Mesenchymal stem cell (in vitro differentiated cells and primary cell): Measurements from ENCODE around the gene RPAIN.

Experiments
- DNase-seq: peaks from one replicate; pipeline ENCODE4 v3.0.0-alpha.2; 2013
- H2AFZ ChIP-seq: one replicate; pipeline ENCODE4 v1.6.1; 2013; ENCODE audit warnings: low read depth, mild to moderate bottlenecking, control low read depth, inconsistent platforms, low read length, moderate library complexity
- H2AK5ac ChIP-seq: 2 replicates; pipeline ENCODE4 v1.6.1; 2013; ENCODE audit warnings: low read length, moderate library complexity, mild to moderate bottlenecking, inconsistent platforms; ENCODE audit not compliant: severe bottlenecking
- H2BK120ac ChIP-seq: one replicate; pipeline ENCODE4 v1.6.1; 2013; ENCODE audit warnings: low read depth, mild to moderate bottlenecking, inconsistent platforms, low read length, moderate library complexity
- H2BK12ac ChIP-seq, 2 experiments: one replicate each; pipeline ENCODE4 v1.6.1; 2013; ENCODE audit warnings: inconsistent platforms in 2 of 2, low read length in 2 of 2, mild to moderate bottlenecking in 2 of 2, moderate library complexity in 2 of 2, control low read depth in 1 of 2
- H2BK15ac ChIP-seq: one replicate; pipeline ENCODE4 v1.6.1; 2013; ENCODE audit warnings: mild to moderate bottlenecking, low read depth, inconsistent platforms; ENCODE audit not compliant: poor library complexity, severe bottlenecking
- H2BK5ac ChIP-seq: 2 replicates; pipeline ENCODE4 v1.6.1; 2013; ENCODE audit warnings: low read depth, mild to moderate bottlenecking, low read length, control low read depth, inconsistent platforms; ENCODE audit not compliant: poor library complexity, severe bottlenecking
- H3K14ac ChIP-seq, 2 experiments: one replicate each; pipeline ENCODE4 v1.6.1; 2013; ENCODE audit warnings: inconsistent platforms in 2 of 2, low read length in 2 of 2, control low read depth in 1 of 2, mild to moderate bottlenecking in 1 of 2, moderate library complexity in 1 of 2
- H3K18ac ChIP-seq, 2 experiments: one replicate each; pipeline ENCODE4 v1.6.1; 2013; ENCODE audit warnings: inconsistent platforms in 2 of 2, low read length in 2 of 2, control low read depth in 1 of 2, low read depth in 1 of 2, mild to moderate bottlenecking in 1 of 2
- H3K23ac ChIP-seq, 2 experiments: one replicate each; pipeline ENCODE4 v1.6.1; 2013; ENCODE audit warnings: inconsistent platforms in 2 of 2, low read length in 2 of 2, mild to moderate bottlenecking in 2 of 2, moderate library complexity in 2 of 2, control low read depth in 1 of 2
- H3K27ac ChIP-seq: 2 replicates; pipeline ENCODE4 v1.5.1; 2013; ENCODE audit warnings: mild to moderate bottlenecking, moderate library complexity, low read length, control low read depth, inconsistent platforms; ENCODE audit not compliant: poor library complexity, severe bottlenecking
- H3K27me3 ChIP-seq, 2 experiments: 2 replicates each; pipeline versions ENCODE4 v1.6.1 to v1.7.0; 2013; ENCODE audit warnings: low read length in 2 of 2, mild to moderate bottlenecking in 2 of 2, moderate library complexity in 2 of 2, control low read depth in 1 of 2, inconsistent platforms in 1 of 2; ENCODE audit not compliant: control insufficient read depth in 1 of 2, insufficient read depth in 1 of 2
- H3K36me3 ChIP-seq, 2 experiments: 2 replicates each; pipeline versions ENCODE4 v1.6.1 to v1.7.0; 2013; ENCODE audit warnings: low read length in 2 of 2, control low read depth in 1 of 2, inconsistent platforms in 1 of 2, low read depth in 1 of 2, mild to moderate bottlenecking in 1 of 2; ENCODE audit not compliant: insufficient read depth in 2 of 2, control insufficient read depth in 1 of 2
- H3K4ac ChIP-seq, 2 experiments: one replicate each; pipeline ENCODE4 v1.6.1; 2013; ENCODE audit warnings: inconsistent platforms in 2 of 2, low read length in 2 of 2, mild to moderate bottlenecking in 2 of 2, moderate library complexity in 2 of 2, control low read depth in 1 of 2, low read depth in 1 of 2
- H3K4me1 ChIP-seq: 2 replicates; pipeline ENCODE4 v1.6.1; 2013; ENCODE audit warnings: low read depth, low read length, control low read depth; ENCODE audit not compliant: control insufficient read depth, insufficient read depth
- H3K4me2 ChIP-seq: 2 replicates; pipeline ENCODE4 v1.6.1; 2013; ENCODE audit warnings: low read length, mild to moderate bottlenecking, inconsistent platforms; ENCODE audit not compliant: poor library complexity, severe bottlenecking
- H3K4me3 ChIP-seq, 2 experiments: 2 replicates each; pipeline versions ENCODE4 v1.5.1 to v1.7.0; 2013; ENCODE audit warnings: low read length in 2 of 2, mild to moderate bottlenecking in 2 of 2, control low read depth in 1 of 2, low read depth in 1 of 2; ENCODE audit not compliant: insufficient read depth in 1 of 2
- H3K79me1 ChIP-seq: replicated peaks from 2 replicates; pipeline ENCODE4 v1.6.1; 2013; ENCODE audit warnings: mild to moderate bottlenecking, control low read depth, low read length, inconsistent platforms; ENCODE audit not compliant: poor library complexity, severe bottlenecking
- H3K9ac ChIP-seq: 2 replicates; pipeline ENCODE4 v1.7.0; 2013; ENCODE audit warnings: mild to moderate bottlenecking, low read length, moderate library complexity
- H3K9me3 ChIP-seq: 2 replicates; pipeline ENCODE4 v1.7.0; 2013; ENCODE audit warnings: mild to moderate bottlenecking, low read length; ENCODE audit not compliant: control insufficient read depth
- H4K8ac ChIP-seq: one replicate; pipeline ENCODE4 v1.6.1; 2013; ENCODE audit warnings: inconsistent platforms, mild to moderate bottlenecking, low read length, moderate library complexity
- H4K91ac ChIP-seq: one replicate; pipeline ENCODE4 v1.6.1; 2013; ENCODE audit warnings: mild to moderate bottlenecking, low read length, inconsistent platforms
- WGBS: methylation state at CpG from one replicate; pipeline ENCODE4 v1.1.7; 2013; ENCODE audit warnings: mixed read lengths; 5-methylcytosine and 5-hydroxymethylcytosine counted together

The RPAIN gene

DNA sequence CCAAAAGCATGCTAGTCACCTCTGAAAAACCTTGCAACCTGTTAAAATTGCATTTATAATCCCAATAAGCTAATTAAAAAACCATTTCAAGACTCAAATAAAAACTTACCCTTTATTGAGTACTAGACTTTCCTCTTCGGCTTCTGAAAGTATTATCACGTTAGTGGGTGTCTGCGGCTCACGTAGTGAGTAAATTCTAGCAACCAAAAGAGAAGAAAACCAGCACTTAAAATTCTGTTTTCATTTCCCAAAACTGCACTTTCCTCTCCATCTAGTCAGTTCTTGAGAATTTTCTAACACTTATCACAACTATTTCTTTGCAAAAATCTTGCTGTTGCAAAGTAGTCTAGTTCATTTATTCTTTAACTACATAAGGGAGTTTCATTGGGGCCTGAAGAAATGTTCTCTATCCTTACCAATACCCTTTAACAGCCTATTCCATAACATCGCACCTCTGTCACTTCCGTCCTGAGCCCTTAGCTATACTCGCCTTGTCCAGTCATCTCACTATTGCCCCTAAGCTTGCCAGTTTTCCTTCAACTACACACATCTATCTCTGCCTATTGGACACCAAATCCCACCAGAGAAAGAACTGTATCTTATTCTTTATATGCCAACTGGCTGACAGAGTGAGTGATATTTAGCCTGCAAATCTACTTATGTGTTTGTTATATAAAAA, 9.2 kb upstream of the RPAIN start:
- H3K9me3 ChIP-seq: no peaks in the 10 kb centered on the region
- no peak overlapping the region for H2BK12ac ChIP-seq
- no peaks in the 10 kb centered on the region for H3K27me3 ChIP-seq
- H3K4me2 ChIP-seq: no peak overlapping the region
- H3K4me3 ChIP-seq: no peak overlapping the region
- H3K79me1 ChIP-seq: peaks cover 25% of the 10 kb centered on the region
- H2AFZ ChIP-seq: no peak overlapping the region
- H3K4ac ChIP-seq: no peak overlapping the region
- no peak overlapping the region for H3K23ac ChIP-seq
- H3K4me1 ChIP-seq: peaks cover 9% of the 10 kb centered on the region
- H3K9ac ChIP-seq: no peak overlapping the region
- no peak overlapping the region for H2BK120ac ChIP-seq
- H2BK15ac ChIP-seq: no peak overlapping the region
- H3K14ac ChIP-seq: no peak overlapping the region
- H4K8ac ChIP-seq: no peak overlapping the region
- no peak overlapping the region for H2AK5ac ChIP-seq
- peaks cover 18 to 79% of the 10 kb centered on the region in 2 experiments for H3K36me3 ChIP-seq
- no peak overlapping the region for H3K18ac ChIP-seq
- H2BK5ac ChIP-seq: no peak overlapping the region
- DNase-seq: no peak
- H3K27ac ChIP-seq: no peak overlapping the region
- no peak overlapping the region for H4K91ac ChIP-seq
- WGBS: 98% methylated on average over 7 of the region's 7 CpGs

GRCh38 chr17:5413682-5414081, 6.3 kb upstream of the RPAIN start:
- Histone ChIP-seq H2BK120ac (no peak overlapping the region), H2BK15ac (no peak overlapping the region), H3K36me3 (peaks cover 25 to 62% of the 10 kb centered on the region in 2 experiments), H3K27me3 (no peaks in the 10 kb centered on the region), H3K4ac (no peak overlapping the region), H2BK5ac (no peak overlapping the region), H3K4me3 (peak overlapping the region in 1 of 2 experiments; percentile 38), H2AK5ac (no peak overlapping the region), H3K79me1 (peaks cover 19% of the 10 kb centered on the region), H3K14ac (no peak overlapping the region), H3K9me3 (no peaks in the 10 kb centered on the region), H3K4me2 (no peak overlapping the region), H2AFZ (no peak overlapping the region), H4K91ac (no peak overlapping the region), H4K8ac (no peak overlapping the region), H3K9ac (peak overlapping the region; percentile 71), H3K4me1 (peaks cover 17% of the 10 kb centered on the region), H3K27ac (peak overlapping the region; percentile 69), H3K23ac (no peak overlapping the region), H3K18ac (no peak overlapping the region), H2BK12ac (no peak overlapping the region)
- WGBS: 54% methylated on average over 4 of the region's 4 CpGs
- peak; percentile 92 for DNase-seq

- no peak overlapping the region for H3K27ac ChIP-seq
- H3K27me3 ChIP-seq: no peaks in the 10 kb centered on the region
- H3K14ac ChIP-seq: no peak overlapping the region
- H2BK12ac ChIP-seq: no peak overlapping the region
- H4K91ac ChIP-seq: no peak overlapping the region
- H3K4me2 ChIP-seq: no peak overlapping the region
- no peaks in the 10 kb centered on the region for H3K9me3 ChIP-seq
- no peak overlapping the region for H2AK5ac ChIP-seq
- peaks cover 20% of the 10 kb centered on the region for H3K4me1 ChIP-seq
- H4K8ac ChIP-seq: no peak overlapping the region
- H3K79me1 ChIP-seq: peaks cover 15% of the 10 kb centered on the region
- H3K36me3 ChIP-seq: peaks cover 25 to 39% of the 10 kb centered on the region in 2 experiments
- no peak overlapping the region for H2BK120ac ChIP-seq
- no peak overlapping the region for H3K4me3 ChIP-seq
- no peak overlapping the region for H3K23ac ChIP-seq
- H3K4ac ChIP-seq: no peak overlapping the region
- DNase-seq: no peak
- H2BK15ac ChIP-seq: no peak overlapping the region
- no peak overlapping the region for H2AFZ ChIP-seq
- peak overlapping the region; percentile 2 for H3K9ac ChIP-seq
- no peak overlapping the region for H2BK5ac ChIP-seq
- H3K18ac ChIP-seq: no peak overlapping the region
- WGBS: 76% methylated on average over 2 of the region's 2 CpGs
Observed at GRCh38 chr17:5416901-5417300, 3.1 kb upstream of the RPAIN start.

DNA sequence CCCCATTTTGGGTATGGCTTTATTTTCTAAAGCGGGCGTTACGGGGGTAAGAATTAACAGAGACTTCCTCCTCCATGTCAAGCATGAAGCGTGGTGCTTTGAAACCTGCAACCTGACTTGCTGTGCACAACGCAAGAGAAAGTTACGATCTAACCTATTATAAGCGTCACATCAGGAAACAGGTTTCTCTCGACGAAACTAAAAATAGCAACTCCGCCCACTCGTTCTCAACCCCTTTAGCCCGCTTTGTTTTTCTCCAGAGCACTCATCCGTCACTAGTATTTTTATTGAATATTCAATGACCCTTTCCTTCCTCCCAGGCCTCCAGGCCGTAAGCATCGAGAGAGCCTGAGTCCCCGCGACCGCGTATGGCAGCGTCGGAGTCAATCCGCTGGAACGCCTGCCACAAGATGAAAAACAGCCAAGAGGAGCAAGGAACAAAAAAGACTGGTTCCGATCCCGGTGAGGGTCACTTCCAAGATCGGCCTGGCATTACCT, 1.1 kb upstream of the RPAIN start:
- peak overlapping the region; percentile 74 for H3K4me2 ChIP-seq
- H2BK12ac ChIP-seq: no peak overlapping the region
- no peak overlapping the region for H4K8ac ChIP-seq
- peak overlapping the region; percentile 79 to 92 for H3K4me3 ChIP-seq
- peak; percentile 65 for DNase-seq
- H3K14ac ChIP-seq: no peak overlapping the region
- peak overlapping the region; percentile 80 for H3K27ac ChIP-seq
- peaks cover 17% of the 10 kb centered on the region for H3K4me1 ChIP-seq
- WGBS: under 1% methylated on average over 26 of the region's 26 CpGs
- no peak overlapping the region for H2BK5ac ChIP-seq
- H2AK5ac ChIP-seq: no peak overlapping the region
- peak overlapping the region in 1 of 2 experiments; percentile 75 for H3K4ac ChIP-seq
- H3K27me3 ChIP-seq: no peaks in the 10 kb centered on the region
- no peak overlapping the region for H2BK15ac ChIP-seq
- no peak overlapping the region for H4K91ac ChIP-seq
- no peak overlapping the region for H3K23ac ChIP-seq
- H3K79me1 ChIP-seq: peaks cover 20% of the 10 kb centered on the region
- no peak overlapping the region for H2BK120ac ChIP-seq
- H3K9me3 ChIP-seq: no peaks in the 10 kb centered on the region
- H3K36me3 ChIP-seq: peaks cover 31 to 39% of the 10 kb centered on the region in 2 experiments
- H2AFZ ChIP-seq: peak overlapping the region; percentile 92
- H3K9ac ChIP-seq: peak overlapping the region; percentile 97
- peak overlapping the region in 1 of 2 experiments; percentile 86 for H3K18ac ChIP-seq
